ENCODE data around the gene SEZ6. TPM values are rescaled to one million over a fixed set of nuclear protein-coding genes. Genes with fewer than 3 reads are reported as not detected.
A peak's percentile ranks its signal among the peaks of the same experiment; 100 is the strongest.
"Not testable (repeated sequence)": the region's sequence is repeated elsewhere in the genome, so short reads cannot be mapped to it uniquely, and the experiment has no call there.

SEZ6 gene
- total and polyA plus RNA-seq, 7 donors, result 0.36 to 0.99 (median 0.54) TPM; not detected in 3

DNA sequence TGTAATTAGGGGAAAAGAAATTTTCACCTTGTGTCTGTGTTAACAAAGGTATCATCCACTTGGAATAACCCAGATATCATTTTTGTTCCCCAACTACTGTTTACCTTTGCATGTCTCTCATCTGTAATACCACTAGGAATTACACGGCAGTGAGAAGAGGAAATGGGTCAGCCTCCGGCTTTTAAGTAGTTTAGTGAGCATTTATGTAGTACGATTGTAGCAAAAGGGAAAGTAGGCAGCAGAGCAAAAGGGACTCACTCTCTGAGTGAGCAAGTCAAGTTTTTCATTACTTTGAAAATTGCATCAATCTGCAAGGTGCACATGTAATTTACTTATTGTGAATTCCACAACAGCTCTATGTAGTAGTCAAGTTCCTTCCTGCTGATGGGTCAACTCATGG, 65.7 kb downstream of the SEZ6 start:
- Histone ChIP-seq H3K4me3 (no peak overlapping the region), H3K27me3 (no peaks in the 10 kb centered on the region), H3K27ac (peak overlapping the region in 1 of 4 donors; percentile 35), H3K4me1 (peaks cover 0 to 84% (median 81%) of the 10 kb centered on the region in 4 donors), H3K9me3 (no peaks in the 10 kb centered on the region), H3K36me3 (no peaks in the 10 kb centered on the region)
- 49 to 74% methylated on average over 3 of the region's 3 CpGs for WGBS, 2 donors
- intact Hi-C loops (cut with DNase I), result no loop called here
- DNase-seq, result no peak
- TF ChIP-seq POLR2AphosphoS5 (IDR thresholded peaks at IDR 0.05) (no peak), POLR2A (IDR thresholded peaks at IDR 0.05) (no peak), EP300 (IDR thresholded peaks at IDR 0.05) (no peak)
- TF ChIP-seq, protein P1, sequence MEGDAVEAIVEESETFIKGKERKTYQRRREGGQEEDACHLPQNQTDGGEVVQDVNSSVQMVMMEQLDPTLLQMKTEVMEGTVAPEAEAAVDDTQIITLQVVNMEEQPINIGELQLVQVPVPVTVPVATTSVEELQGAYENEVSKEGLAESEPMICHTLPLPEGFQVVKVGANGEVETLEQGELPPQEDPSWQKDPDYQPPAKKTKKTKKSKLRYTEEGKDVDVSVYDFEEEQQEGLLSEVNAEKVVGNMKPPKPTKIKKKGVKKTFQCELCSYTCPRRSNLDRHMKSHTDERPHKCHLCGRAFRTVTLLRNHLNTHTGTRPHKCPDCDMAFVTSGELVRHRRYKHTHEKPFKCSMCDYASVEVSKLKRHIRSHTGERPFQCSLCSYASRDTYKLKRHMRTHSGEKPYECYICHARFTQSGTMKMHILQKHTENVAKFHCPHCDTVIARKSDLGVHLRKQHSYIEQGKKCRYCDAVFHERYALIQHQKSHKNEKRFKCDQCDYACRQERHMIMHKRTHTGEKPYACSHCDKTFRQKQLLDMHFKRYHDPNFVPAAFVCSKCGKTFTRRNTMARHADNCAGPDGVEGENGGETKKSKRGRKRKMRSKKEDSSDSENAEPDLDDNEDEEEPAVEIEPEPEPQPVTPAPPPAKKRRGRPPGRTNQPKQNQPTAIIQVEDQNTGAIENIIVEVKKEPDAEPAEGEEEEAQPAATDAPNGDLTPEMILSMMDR (IDR thresholded peaks at IDR 0.05), result no peak

DNA sequence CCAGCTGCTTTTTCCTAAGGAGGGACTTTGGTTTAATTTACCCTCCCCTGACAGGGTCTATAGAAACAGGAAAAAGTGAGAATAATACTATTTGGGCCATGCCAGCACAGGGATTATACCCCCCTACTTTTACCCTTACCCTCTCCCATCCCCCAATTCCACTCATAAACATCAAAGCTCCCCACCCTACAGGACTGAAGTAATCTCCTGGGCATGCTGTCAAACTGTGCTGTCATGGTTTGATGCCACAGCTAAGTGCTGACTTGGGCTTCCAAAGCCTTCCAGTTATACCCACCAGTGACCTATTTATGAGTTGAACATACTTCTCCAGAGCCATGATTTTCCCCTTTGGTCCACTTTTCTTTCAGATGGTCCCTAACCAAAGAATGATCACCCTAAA, 67.3 kb downstream of the SEZ6 start:
- peaks cover 0 to 79% (median 76%) of the 10 kb centered on the region in 4 donors for H3K4me1 ChIP-seq
- intact Hi-C loops (cut with DNase I), result no loop called here
- DNase-seq, result no peak
- TF ChIP-seq POLR2A (IDR thresholded peaks at IDR 0.05) (no peak), POLR2AphosphoS5 (IDR thresholded peaks at IDR 0.05) (no peak), EP300 (IDR thresholded peaks at IDR 0.05) (no peak)
- TF ChIP-seq, protein P1 (IDR thresholded peaks at IDR 0.05), result no peak
- H3K4me3 ChIP-seq, result no peak overlapping the region
- H3K9me3 ChIP-seq, result no peaks in the 10 kb centered on the region
- no peaks in the 10 kb centered on the region for H3K27me3 ChIP-seq
- H3K27ac ChIP-seq, result no peak overlapping the region
- H3K36me3 ChIP-seq, result no peaks in the 10 kb centered on the region

DNA sequence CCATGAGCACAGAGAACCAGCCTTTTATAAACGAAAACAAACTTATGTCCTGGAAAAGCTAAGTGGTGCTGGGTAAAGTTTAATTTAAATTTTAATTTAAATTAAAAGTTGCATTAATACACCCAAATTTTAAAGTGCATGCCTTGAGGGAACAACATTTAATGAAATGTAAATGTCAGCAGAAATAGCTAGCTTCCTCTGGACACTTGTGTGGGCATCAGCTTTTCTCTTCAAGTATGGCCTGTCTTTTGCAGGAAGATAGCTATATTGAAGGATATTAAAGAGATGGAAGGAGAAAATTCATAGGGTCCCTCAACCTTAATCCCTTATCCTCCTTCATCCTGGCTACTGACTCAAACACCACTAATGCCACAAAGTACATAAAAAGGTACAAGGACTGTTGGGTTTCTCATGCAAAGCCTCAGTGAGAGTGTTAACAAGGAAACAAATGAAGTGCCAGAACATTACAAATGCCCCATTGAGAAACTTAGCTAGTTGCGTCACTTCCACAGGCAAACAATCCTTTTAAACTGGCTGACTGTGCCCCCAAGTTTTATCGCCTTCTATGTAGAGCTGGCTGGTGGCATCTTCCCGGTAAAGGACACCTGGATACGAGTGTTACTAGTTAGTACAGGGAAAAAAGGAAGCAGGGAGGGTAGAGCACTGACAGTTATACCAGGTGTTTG, 68.6 kb downstream of the SEZ6 start:
- H3K27me3 ChIP-seq, result no peaks in the 10 kb centered on the region
- TF ChIP-seq POLR2AphosphoS5 (IDR thresholded peaks at IDR 0.05) (no peak), EP300 (IDR thresholded peaks at IDR 0.05) (no peak)
- H3K36me3 ChIP-seq, result no peaks in the 10 kb centered on the region
- H3K27ac ChIP-seq, result peak overlapping the region in 3 of 4 donors; percentile 13 to 38 (median 26)
- intact Hi-C loops (cut with DNase I), result no loop called here
- H3K4me3 ChIP-seq, result no peak overlapping the region
- 38 to 62% methylated on average over 5 of the region's 5 CpGs for WGBS, 2 donors
- DNase-seq, result no peak
- no peaks in the 10 kb centered on the region for H3K9me3 ChIP-seq
- peaks cover 0 to 89% (median 75%) of the 10 kb centered on the region in 4 donors for H3K4me1 ChIP-seq

DNA sequence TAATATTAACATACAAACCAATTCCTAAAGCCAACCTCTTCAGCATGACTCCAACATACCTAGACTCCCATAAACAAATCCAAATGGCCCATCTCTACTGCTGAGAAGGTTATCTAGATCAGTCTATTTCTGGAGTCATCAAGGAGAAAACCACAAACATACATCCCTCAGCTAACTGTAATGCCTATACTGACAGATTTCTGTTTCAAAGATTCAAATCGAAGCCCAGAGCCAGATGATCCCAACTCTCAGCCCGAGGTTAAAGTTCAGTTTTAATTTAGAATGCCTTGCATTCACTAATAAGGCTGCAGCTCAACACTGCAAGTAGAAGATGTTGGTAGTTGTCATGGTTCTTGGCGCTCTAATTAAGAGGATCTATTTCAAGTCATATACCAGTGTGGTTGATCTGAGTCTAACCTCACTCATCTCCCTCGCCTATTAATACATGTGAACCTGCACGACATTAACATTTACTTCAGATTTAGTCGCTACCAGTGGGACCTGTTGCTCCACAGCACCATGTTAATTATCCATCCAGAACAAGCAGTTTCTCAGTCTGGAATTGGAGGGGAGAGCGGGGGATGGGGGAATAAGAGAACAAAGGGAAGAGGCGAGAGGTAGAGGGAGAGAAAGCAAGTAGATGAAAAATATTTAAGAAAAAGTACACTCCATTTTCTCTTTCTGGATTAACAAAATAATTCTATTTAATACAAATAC, 69.9 kb downstream of the SEZ6 start:
- TF ChIP-seq POLR2A (IDR thresholded peaks at IDR 0.05), result no peak
- no peak for TF ChIP-seq EP300 (IDR thresholded peaks at IDR 0.05)
- TF ChIP-seq, protein P1 (IDR thresholded peaks at IDR 0.05), result no peak
- TF ChIP-seq POLR2AphosphoS5 (IDR thresholded peaks at IDR 0.05), result no peak
- peaks cover 0 to 79% (median 62%) of the 10 kb centered on the region in 4 donors for H3K4me1 ChIP-seq
- DNase-seq, result no peak
- H3K9me3 ChIP-seq, result no peaks in the 10 kb centered on the region
- H3K36me3 ChIP-seq, result no peaks in the 10 kb centered on the region
- intact Hi-C loops (cut with DNase I), result no loop called here
- no peak overlapping the region for H3K4me3 ChIP-seq
- no peaks in the 10 kb centered on the region for H3K27me3 ChIP-seq
- H3K27ac ChIP-seq, result peak overlapping the region in 1 of 4 donors; percentile 26
- 92% methylated on average over 8 of the region's 8 CpGs for WGBS, 2 donors

DNA sequence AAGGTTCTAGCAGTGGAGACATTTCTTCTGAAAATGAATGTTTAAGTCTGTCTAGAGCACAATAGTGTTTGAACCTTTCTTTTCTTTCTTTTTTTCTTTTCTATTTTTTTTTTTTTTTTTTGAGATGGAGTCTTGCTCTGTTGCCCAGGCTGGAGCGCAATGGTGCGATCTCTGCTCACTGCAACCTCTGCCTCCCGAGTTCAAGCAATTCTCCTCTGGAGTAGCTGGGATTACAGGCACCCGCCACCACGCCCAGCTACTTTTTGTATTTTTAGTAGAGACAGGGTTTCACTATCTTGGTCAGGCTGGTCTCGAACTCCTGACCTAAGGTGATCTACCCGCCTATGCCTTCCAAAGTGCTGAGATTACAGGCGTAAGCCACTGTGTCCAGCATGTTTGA, 71.3 kb downstream of the SEZ6 start:
- H3K36me3 ChIP-seq; H3K9me3 ChIP-seq; DNase-seq; intact Hi-C loops (cut with DNase I); H3K4me3 ChIP-seq; H3K27me3 ChIP-seq; H3K27ac ChIP-seq: not testable (repeated sequence)
- H3K4me1 ChIP-seq, result peaks cover 0 to 73% (median 53%) of the 10 kb centered on the region in 4 donors
- WGBS, 2 donors, result 94 to 96% methylated on average over 8 of the region's 8 CpGs
